ENCODE measurements around the gene MAMLD1.

Gene MAMLD1

DNA sequence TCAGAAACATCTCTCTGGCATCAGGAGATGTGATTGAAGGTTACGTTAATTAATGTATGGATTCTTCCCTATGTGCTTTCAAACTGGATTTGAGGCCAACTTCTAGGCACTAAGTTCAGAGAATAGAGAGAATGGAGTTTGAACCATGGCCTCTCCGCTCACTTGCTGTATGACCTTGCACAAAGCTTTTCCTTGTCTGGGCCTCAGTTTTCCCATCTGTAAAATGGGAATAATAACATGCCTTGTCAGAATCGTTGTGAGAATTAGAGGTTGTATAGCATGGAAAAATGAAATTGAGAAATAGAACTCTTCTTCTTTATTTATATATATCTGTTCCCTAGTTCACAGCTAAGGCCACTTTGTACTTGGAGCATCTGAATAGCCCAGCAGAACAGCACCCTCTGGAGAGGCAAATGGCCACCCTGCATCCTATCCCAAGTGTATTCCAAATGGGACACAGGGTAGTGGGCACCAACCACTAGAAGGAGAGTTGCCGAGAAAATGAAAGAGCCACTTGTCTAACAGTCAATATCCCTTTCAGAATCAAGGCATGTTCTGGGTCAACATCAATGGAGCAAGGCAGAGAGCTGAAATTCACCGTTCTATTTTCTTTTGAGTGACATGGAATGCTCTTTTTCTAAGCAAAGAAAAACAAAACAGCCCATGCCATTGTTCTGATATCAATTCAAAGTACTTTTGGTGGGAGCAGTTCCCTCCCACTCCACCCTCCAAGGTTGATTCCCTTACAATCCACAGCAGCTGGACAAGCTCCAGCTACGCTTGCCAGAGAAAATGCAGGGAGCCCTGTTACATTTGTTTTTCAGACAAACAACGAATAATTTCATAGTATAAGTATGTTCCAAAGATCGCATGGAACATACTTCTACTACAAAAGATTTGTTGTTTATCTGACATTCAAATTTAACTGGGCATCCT, 182.0 kb downstream of the MAMLD1 start:
- no peak overlapping the region for H3K9ac ChIP-seq (ENCODE audit: low read length)
- TF ChIP-seq CTCF (IDR thresholded peaks at IDR 0.05; ENCODE audit: insufficient read depth, low read length, poor library complexity, severe bottlenecking) = no peak
- no peak for TF ChIP-seq EZH2phosphoT487 (conservative IDR thresholded peaks at IDR 0.05; ENCODE audit: low read length)

GRCh38 chrX:150546711-150547153, 183.6 kb downstream of the MAMLD1 start:
- no peaks in the 10 kb centered on the region for H3K79me2 ChIP-seq (ENCODE audit: insufficient read depth, low read length)
- no peaks in the 10 kb centered on the region for H3K27me3 ChIP-seq (ENCODE audit: low read length)
- TF ChIP-seq CTCF (IDR thresholded peaks at IDR 0.05; ENCODE audit: insufficient read depth, low read length, poor library complexity, severe bottlenecking) = no peak
- no peak for TF ChIP-seq EZH2phosphoT487 (conservative IDR thresholded peaks at IDR 0.05; ENCODE audit: low read length)
- no peaks in the 10 kb centered on the region for H3K9me2 ChIP-seq (replicated peaks; ENCODE audit: insufficient read depth, low read length)
- no peaks in the 10 kb centered on the region for H3K36me3 ChIP-seq (ENCODE audit: low read length)
- H3K27ac ChIP-seq (ENCODE audit: low read depth, low read length) = no peak overlapping the region
- H2AFZ ChIP-seq (ENCODE audit: low read depth, low read length, severe bottlenecking) = no peak overlapping the region
- no peaks in the 10 kb centered on the region for H4K20me1 ChIP-seq (ENCODE audit: low read depth, low read length)
- no peaks in the 10 kb centered on the region for H3F3A ChIP-seq (ENCODE audit: insufficient read depth)
- H3K9ac ChIP-seq (ENCODE audit: low read length) = no peak overlapping the region
- H3K4me3 ChIP-seq (ENCODE audit: insufficient read depth, low read length, poor library complexity, severe bottlenecking) = no peak overlapping the region
- H3K9me3 ChIP-seq (ENCODE audit: insufficient read depth, low read length) = no peaks in the 10 kb centered on the region
- no peak overlapping the region for H3K4me2 ChIP-seq (ENCODE audit: low read depth, low read length, poor library complexity, severe bottlenecking)

More for the DNA sequence above, 182.0 kb downstream of the MAMLD1 start:
- H3K4me3 ChIP-seq (ENCODE audit: insufficient read depth, low read length, poor library complexity, severe bottlenecking) = no peak overlapping the region
- H3K9me3 ChIP-seq (ENCODE audit: insufficient read depth, low read length) = no peaks in the 10 kb centered on the region
- H2AFZ ChIP-seq (ENCODE audit: low read depth, low read length, severe bottlenecking) = no peak overlapping the region
- no peaks in the 10 kb centered on the region for H3K36me3 ChIP-seq (ENCODE audit: low read length)
- H3K9me2 ChIP-seq (replicated peaks; ENCODE audit: insufficient read depth, low read length) = no peaks in the 10 kb centered on the region
- H3K4me2 ChIP-seq (ENCODE audit: low read depth, low read length, poor library complexity, severe bottlenecking) = no peak overlapping the region
- H3K27me3 ChIP-seq (ENCODE audit: low read length) = no peaks in the 10 kb centered on the region
- no peaks in the 10 kb centered on the region for H4K20me1 ChIP-seq (ENCODE audit: low read depth, low read length)
- H3F3A ChIP-seq (ENCODE audit: insufficient read depth) = no peaks in the 10 kb centered on the region
- no peak overlapping the region for H3K27ac ChIP-seq (ENCODE audit: low read depth, low read length)
- H3K79me2 ChIP-seq (ENCODE audit: insufficient read depth, low read length) = no peaks in the 10 kb centered on the region

- no peaks in the 10 kb centered on the region for H4K20me1 ChIP-seq (ENCODE audit: low read depth, low read length)
- H3K79me2 ChIP-seq (ENCODE audit: insufficient read depth, low read length) = no peaks in the 10 kb centered on the region
- no peak overlapping the region for H3K9ac ChIP-seq (ENCODE audit: low read length)
- H3F3A ChIP-seq (ENCODE audit: insufficient read depth) = no peaks in the 10 kb centered on the region
- H3K4me2 ChIP-seq (ENCODE audit: low read depth, low read length, poor library complexity, severe bottlenecking) = no peak overlapping the region
- no peak overlapping the region for H3K27ac ChIP-seq (ENCODE audit: low read depth, low read length)
- H3K9me3 ChIP-seq (ENCODE audit: insufficient read depth, low read length) = no peaks in the 10 kb centered on the region
- no peaks in the 10 kb centered on the region for H3K27me3 ChIP-seq (ENCODE audit: low read length)
- no peaks in the 10 kb centered on the region for H3K9me2 ChIP-seq (replicated peaks; ENCODE audit: insufficient read depth, low read length)
- H3K36me3 ChIP-seq (ENCODE audit: low read length) = no peaks in the 10 kb centered on the region
- H2AFZ ChIP-seq (ENCODE audit: low read depth, low read length, severe bottlenecking) = no peak overlapping the region
- no peak for TF ChIP-seq CTCF (IDR thresholded peaks at IDR 0.05; ENCODE audit: insufficient read depth, low read length, poor library complexity, severe bottlenecking)
- TF ChIP-seq EZH2phosphoT487 (conservative IDR thresholded peaks at IDR 0.05; ENCODE audit: low read length) = no peak
- no peak overlapping the region for H3K4me3 ChIP-seq (ENCODE audit: insufficient read depth, low read length, poor library complexity, severe bottlenecking)
Observed at GRCh38 chrX:150547375-150548115, 184.4 kb downstream of the MAMLD1 start.

Data from SU-DHL-6 (cell line).